IMR-90 (cell line): Measurements from ENCODE around the gene PPP6C. TPM values are rescaled to one million over a fixed set of nuclear protein-coding genes. Genes with fewer than 3 reads are reported as not detected.

Experiments
- ATAC-seq: fragments of 200-7000 bp; cut with Tn5 transposase; 2 replicates; pipeline ENCODE4 v1.9.1; 2020; ENCODE audit warnings: low read depth, mild to moderate bottlenecking, moderate library complexity
- BruUV-seq: library from RNA; stranded (reverse); fragments of 400-500 nt; replicated peaks from 2 replicates; lab custom pipeline; 2021; lab: Mats Ljungman, UMichigan
- CTCF ChIA-PET: fragments of 300-600 bp; formaldehyde crosslinking; extraction: SDS; loops from one replicate; lab custom pipeline; 2021; ENCODE audit warnings: antibody characterized with exemption; lab: Yijun Ruan, JAX
- POLR2A ChIA-PET: fragments of 300-600 bp; sonication (Branson Sonifier 250); formaldehyde crosslinking; loops from one replicate; lab custom pipeline; 2022; ENCODE audit warnings: antibody characterized with exemption; ENCODE audit not compliant: unreplicated experiment; lab: Charles Lee
- DNase-seq: peaks from one replicate; pipeline ENCODE4 v3.0.0; 2013
- H2AFZ ChIP-seq: replicated peaks from 2 replicates; pipeline ENCODE3; 2013; ENCODE audit warnings: low read length, mild to moderate bottlenecking; ENCODE audit not compliant: poor library complexity
- H2AK5ac ChIP-seq: 2 replicates; pipeline ENCODE4 v1.6.1; 2013; ENCODE audit warnings: low read depth, low read length, inconsistent platforms
- H2AK9ac ChIP-seq: replicated peaks from 2 replicates; pipeline ENCODE3; 2013; ENCODE audit warnings: mild to moderate bottlenecking, low read depth, low read length, moderate library complexity; ENCODE audit not compliant: poor library complexity
- H2BK120ac ChIP-seq: 2 replicates; pipeline ENCODE4 v1.6.1; 2013; ENCODE audit warnings: low read depth, low read length, inconsistent platforms
- H2BK15ac ChIP-seq: 3 replicates; pipeline ENCODE4 v1.6.1; 2013; ENCODE audit warnings: low read depth, low read length, inconsistent platforms
- H2BK20ac ChIP-seq: 2 replicates; pipeline ENCODE4 v1.6.1; 2013; ENCODE audit warnings: low read depth, mild to moderate bottlenecking, inconsistent platforms, low read length, moderate library complexity
- H2BK5ac ChIP-seq: 2 replicates; pipeline ENCODE4 v1.6.1; 2013; ENCODE audit warnings: mild to moderate bottlenecking, low read depth, low read length, inconsistent platforms; ENCODE audit not compliant: poor library complexity, severe bottlenecking
- H3K14ac ChIP-seq: replicated peaks from 2 replicates; pipeline ENCODE4 v1.6.1; 2013; ENCODE audit warnings: low read depth, low read length, inconsistent platforms
- H3K18ac ChIP-seq: 2 replicates; pipeline ENCODE4 v1.6.1; 2013; ENCODE audit warnings: low read depth, low read length, control low read depth
- H3K23ac ChIP-seq: 2 replicates; pipeline ENCODE4 v1.6.1; 2013; ENCODE audit warnings: low read depth, low read length, inconsistent platforms
- H3K27ac ChIP-seq: 2 replicates; pipeline ENCODE4 v1.5.1; 2013; ENCODE audit warnings: mild to moderate bottlenecking, control low read depth, low read length; ENCODE audit not compliant: insufficient read depth
- H3K27me3 ChIP-seq: 2 replicates; pipeline ENCODE4 v1.6.1; 2013; ENCODE audit warnings: low read length; ENCODE audit not compliant: control insufficient read depth, insufficient read depth
- H3K36me3 ChIP-seq: 2 replicates; pipeline ENCODE4 v1.6.1; 2013; ENCODE audit warnings: low read length, mixed read lengths; ENCODE audit not compliant: control insufficient read depth, insufficient read depth
- H3K4ac ChIP-seq: 2 replicates; pipeline ENCODE4 v1.6.1; 2013; ENCODE audit warnings: low read depth, low read length, inconsistent platforms
- H3K4me1 ChIP-seq: 2 replicates; pipeline ENCODE4 v1.6.1; 2013; ENCODE audit warnings: low read length, mixed read lengths; ENCODE audit not compliant: control insufficient read depth, insufficient read depth
- H3K4me2 ChIP-seq: 2 replicates; pipeline ENCODE4 v1.6.1; 2013; ENCODE audit warnings: low read depth, mild to moderate bottlenecking, control low read depth, low read length, moderate library complexity
- H3K4me3 ChIP-seq: 2 replicates; pipeline ENCODE4 v1.5.1; 2013; ENCODE audit warnings: low read depth, mild to moderate bottlenecking, control low read depth, low read length, moderate library complexity; ENCODE audit not compliant: insufficient read depth
- H3K56ac ChIP-seq: 2 replicates; pipeline ENCODE4 v1.6.1; 2013; ENCODE audit warnings: low read length, inconsistent platforms; ENCODE audit not compliant: insufficient read depth; ENCODE audit errors: extremely low read depth
- H3K79me1 ChIP-seq, 2 experiments: 2 replicates each; pipeline ENCODE4 v1.6.1; 2013; ENCODE audit warnings: low read length in 2 of 2, inconsistent platforms in 1 of 2, low read depth in 1 of 2
- H3K9ac ChIP-seq: 2 replicates; pipeline ENCODE4 v1.6.1; 2013; ENCODE audit warnings: low read depth, low read length, control low read depth
- H3K9me1 ChIP-seq: 2 replicates; pipeline ENCODE4 v1.6.1; 2013; ENCODE audit warnings: low read length, inconsistent platforms; ENCODE audit not compliant: insufficient read depth
- H3K9me3 ChIP-seq: 2 replicates; pipeline ENCODE4 v1.6.1; 2013; ENCODE audit warnings: low read length; ENCODE audit not compliant: control insufficient read depth, insufficient read depth
- H4K20me1 ChIP-seq: 2 replicates; pipeline ENCODE4 v1.6.1; 2013; ENCODE audit warnings: low read length, inconsistent platforms; ENCODE audit not compliant: insufficient read depth
- H4K5ac ChIP-seq: 2 replicates; pipeline ENCODE4 v1.6.1; 2013; ENCODE audit warnings: mild to moderate bottlenecking, low read depth, low read length, control low read depth
- H4K8ac ChIP-seq, 2 experiments: 2 replicates each; pipeline ENCODE4 v1.6.1; 2013; ENCODE audit warnings: low read depth in 2 of 2, low read length in 2 of 2, control low read depth in 1 of 2, inconsistent platforms in 1 of 2
- H4K91ac ChIP-seq: 2 replicates; pipeline ENCODE4 v1.6.1; 2013; ENCODE audit warnings: low read depth, low read length, inconsistent platforms; ENCODE audit not compliant: insufficient read depth
- CTCF ChIP-seq: conservative IDR thresholded peaks from 2 replicates; pipeline ENCODE4 v1.5.1; 2012; ENCODE audit warnings: mild to moderate bottlenecking, low read depth, low read length, improper control_type of control experiment
- FOS ChIP-seq: fragments of 150-350 bp; IDR thresholded peaks from 2 replicates; pipeline ENCODE4 v1.6.1; 2016; ENCODE audit warnings: low read depth, low read length
- MAZ ChIP-seq: IDR thresholded peaks from 2 replicates; pipeline ENCODE4 v1.6.1; 2012; ENCODE audit warnings: low read depth, mild to moderate bottlenecking, low read length, improper control_type of control experiment, moderate library complexity, borderline replicate concordance
- MXI1 ChIP-seq: IDR thresholded peaks from 2 replicates; pipeline ENCODE4 v1.6.1; 2012; ENCODE audit warnings: low read depth, mild to moderate bottlenecking, low read length, moderate library complexity, borderline replicate concordance
- NFE2L2 ChIP-seq: fragments of 150-350 bp; IDR thresholded peaks from 2 replicates; pipeline ENCODE4 v1.6.1; 2016; ENCODE audit warnings: low read depth, mild to moderate bottlenecking, low read length
- WGBS, 2 experiments: methylation state at CpG; one replicate each; pipeline versions ENCODE4 v1.1.5 to v1.1.7; 2013; ENCODE audit warnings: missing lambda C conversion rate in 2 of 2; ENCODE audit not compliant: insufficient read length in 1 of 2; ENCODE audit errors: extremely low coverage in 2 of 2; 5-methylcytosine and 5-hydroxymethylcytosine counted together
- dilution Hi-C: fragments of 300-500 bp; cut with HindIII; formaldehyde crosslinking; loops from one replicate; pipeline ENCODE4 v1.14.3; 2018; ENCODE audit warnings: low sequenced_read_pairs; ENCODE audit not compliant: unreplicated experiment
- in situ Hi-C: fragments of 300-500 bp; cut with MboI; formaldehyde crosslinking; loops from 3 replicates; pipeline ENCODE4 v1.14.3; 2019; ENCODE audit warnings: low sequenced_read_pairs, inconsistent platforms, mixed read lengths
- intact Hi-C: fragments of 100-400 bp; cut with micrococcal nuclease; formaldehyde crosslinking; loops from 2 replicates; pipeline ENCODE4 v1.10.0; 2022
- polyA plus RNA-seq, 3 experiments: library from polyadenylated mRNA; depleted of rRNA; stranded (reverse); fragments of >200 nt; gene quantifications; 2 replicates each; pipeline ENCODE4 v1.2.3, GENCODE V29; 2012; ENCODE audit warnings: low replicate concordance in 1 of 3
- total RNA-seq: library from RNA; depleted of rRNA; stranded (reverse); fragments of >200 nt; gene quantifications from 2 replicates; pipeline ENCODE4 v1.2.3, GENCODE V29; 2012

The PPP6C gene
- total and polyA plus RNA-seq, 2 of the 4 experiments (the other 2 are of a cell fraction) = 14.5 to 15.4 TPM

GRCh38 chr9:125202846-125203618 is 13.4 kb upstream of the PPP6C start:
- no peak overlapping the region for H3K14ac ChIP-seq
- dilution Hi-C loops (no loop called here), intact Hi-C loops (no loop called here), in situ Hi-C loops (no loop called here)
- H2AFZ ChIP-seq = no peak overlapping the region
- H3K9me3 ChIP-seq = no peaks in the 10 kb centered on the region
- peaks cover 2% of the 10 kb centered on the region; the same call in 1 of the 2 replicates for H3K4me1 ChIP-seq
- H4K5ac ChIP-seq = no peak overlapping the region
- H2BK20ac ChIP-seq = no peak overlapping the region
- H2AK9ac ChIP-seq = no peak overlapping the region
- CTCF ChIA-PET = interaction anchor here (0.9 kb wide), 1 partner anchor 161 kb away, joined by 3 read pairs; no protein-coding TSS in a partner anchor
- POLR2A ChIA-PET = interaction anchor here (1.1 kb wide), 1 partner anchor 15 kb away, joined by 3 read pairs; no protein-coding TSS in a partner anchor
- H3K18ac ChIP-seq = no peak overlapping the region
- WGBS, 2 experiments = no CpG with 5 or more reads among the region's 1 CpG
- no peak overlapping the region for H2BK15ac ChIP-seq
- no peak for ATAC-seq
- H2BK120ac ChIP-seq = no peak overlapping the region
- no peak overlapping the region for H3K4ac ChIP-seq
- H3K27ac ChIP-seq = no peak overlapping the region
- H2AK5ac ChIP-seq = no peak overlapping the region
- BruUV-seq = no TSS peak
- H3K9ac ChIP-seq = no peak overlapping the region
- DNase-seq = peak; percentile 46
- no peaks in the 10 kb centered on the region for H3K27me3 ChIP-seq
- no peaks in the 10 kb centered on the region for H4K20me1 ChIP-seq
- H3K23ac ChIP-seq = no peak overlapping the region
- no peak overlapping the region for H3K4me2 ChIP-seq
- no peaks in the 10 kb centered on the region for H3K9me1 ChIP-seq
- H3K56ac ChIP-seq = no peak overlapping the region
- no peak overlapping the region for H4K8ac ChIP-seq
- no peak overlapping the region for H3K4me3 ChIP-seq
- TF ChIP-seq CTCF (peak; percentile 11; the same call in 1 of the 2 replicates), FOS (no peak), MAZ (no peak), MXI1 (no peak), NFE2L2 (no peak)
- peaks cover 8 to 14% of the 10 kb centered on the region in 2 experiments for H3K79me1 ChIP-seq
- no peak overlapping the region for H4K91ac ChIP-seq
- H2BK5ac ChIP-seq = no peak overlapping the region
- peaks cover 18% of the 10 kb centered on the region for H3K36me3 ChIP-seq
